Mammary epithelial cell (primary cell): ENCODE results near the gene KDM4C.

ENCODE experiments used
- CTCF ChIP-seq, 2 donors: IDR thresholded peaks in 1 of 2; conservative IDR thresholded peaks in 1 of 2; 2 replicates each; pipeline ENCODE4 v1.5.1; 2011 to 2012; ENCODE audit warnings: inconsistent platforms in 2 of 2, low read length in 2 of 2, mild to moderate bottlenecking in 2 of 2, control low read depth in 1 of 2, low read depth in 1 of 2; ENCODE audit not compliant: insufficient read depth in 1 of 2; ENCODE audit errors: extremely low read depth in 1 of 2
- EZH2 ChIP-seq: IDR thresholded peaks from 2 replicates; pipeline ENCODE4 v1.6.1; 2012; ENCODE audit warnings: low read length, inconsistent platforms, borderline replicate concordance

- TF ChIP-seq CTCF (conservative IDR thresholded peaks at IDR 0.05 in 1 of 2, IDR thresholded peaks at IDR 0.05 in 1 of 2; ENCODE audit: extremely low read depth in 1 of 2, insufficient read depth in 1 of 2, low read depth in 1 of 2, low read length in 2 of 2) (no peak), EZH2 (no peak)
Measured at GRCh38 chr9:6758498-6759184, 868 bp downstream of the KDM4C start.
